NCI-H187 treated with DMSO at 0.1 percent for 48 hours (cell line): ENCODE data around the gene ZFP1.

Source experiments
- DNase-seq: peaks from one replicate; lab custom pipeline; 2025; lab: John Stamatoyannopoulos, UW

The ZFP1 gene

DNA sequence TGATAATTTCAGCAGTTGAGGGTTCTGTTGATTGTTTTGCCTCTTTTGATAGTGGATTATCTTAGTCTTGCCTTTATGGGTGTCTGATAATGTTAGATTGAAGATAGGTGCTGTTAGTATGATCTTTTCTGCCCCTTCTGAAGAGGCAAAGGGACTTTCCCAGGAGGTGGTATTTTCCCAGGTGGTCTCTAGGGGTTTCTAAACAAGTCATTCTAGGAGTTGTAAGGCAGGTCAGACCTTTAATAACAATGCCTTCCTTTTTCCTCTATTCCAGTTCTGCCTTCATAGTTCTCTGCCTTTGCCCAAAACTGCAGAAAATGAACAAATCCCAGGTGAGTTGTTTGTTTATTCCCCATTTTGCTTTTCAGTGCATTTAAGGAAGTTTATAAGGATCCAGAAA lies 4.3 kb downstream of the ZFP1 start:
- no peak for DNase-seq

DNA sequence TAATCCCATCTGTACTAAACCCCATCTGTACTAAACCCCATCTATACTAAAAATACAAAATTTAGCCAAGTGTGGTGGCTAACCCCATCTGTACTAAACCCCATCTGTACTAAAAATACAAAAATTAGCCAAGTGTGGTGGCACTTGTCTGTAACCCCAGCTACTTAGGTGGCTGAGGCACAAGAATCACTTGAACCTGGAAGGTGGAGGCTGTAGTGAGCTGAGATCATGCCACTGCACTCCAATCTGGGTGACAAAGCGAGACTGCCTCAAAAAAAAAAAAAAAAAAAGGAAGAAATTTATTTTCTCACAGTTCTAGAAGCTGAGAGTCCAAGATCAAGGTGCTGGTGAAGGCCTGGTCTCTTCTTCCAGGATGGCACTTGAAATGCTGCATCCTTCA lies 12.1 kb downstream of the ZFP1 start:
- no peak for DNase-seq

DNA sequence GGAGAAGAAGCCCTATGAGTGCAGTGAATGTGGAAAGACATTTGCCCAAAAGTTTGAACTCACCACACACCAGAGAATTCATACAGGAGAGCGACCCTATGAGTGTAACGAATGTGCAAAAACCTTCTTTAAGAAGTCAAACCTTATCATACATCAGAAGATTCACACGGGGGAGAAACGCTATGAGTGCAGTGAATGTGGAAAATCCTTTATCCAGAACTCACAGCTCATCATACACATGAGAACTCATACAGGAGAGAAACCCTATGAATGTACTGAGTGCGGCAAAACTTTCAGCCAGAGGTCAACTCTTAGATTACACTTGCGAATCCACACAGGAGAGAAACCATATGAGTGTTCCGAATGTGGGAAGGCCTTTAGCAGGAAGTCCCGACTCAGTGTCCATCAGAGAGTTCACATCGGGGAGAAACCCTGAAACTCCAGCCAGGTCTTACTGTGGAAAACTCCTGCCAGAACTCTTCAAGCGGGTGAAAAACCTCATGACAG lies 21.6 kb downstream of the ZFP1 start:
- DNase-seq, result no peak

DNA sequence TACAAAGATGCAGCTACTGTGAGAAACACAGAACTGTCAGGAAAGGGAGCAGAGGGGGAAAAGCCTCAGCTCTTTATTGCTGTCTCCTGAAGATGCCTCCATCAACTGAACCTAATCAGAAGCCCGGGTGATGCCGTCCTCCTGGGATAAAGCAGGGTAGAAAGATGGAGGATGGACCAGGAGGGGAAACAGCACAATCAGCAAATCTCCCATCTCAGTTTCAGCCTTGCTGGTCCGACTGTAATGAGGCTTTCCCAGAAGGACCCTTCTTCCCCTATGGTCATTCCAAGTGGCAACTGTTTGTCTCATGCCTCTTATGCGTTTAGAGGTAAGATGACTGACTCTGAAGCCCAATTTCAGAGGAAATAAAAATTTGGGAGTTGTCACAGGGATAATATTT lies 24.3 kb downstream of the ZFP1 start:
- no peak for DNase-seq

DNA sequence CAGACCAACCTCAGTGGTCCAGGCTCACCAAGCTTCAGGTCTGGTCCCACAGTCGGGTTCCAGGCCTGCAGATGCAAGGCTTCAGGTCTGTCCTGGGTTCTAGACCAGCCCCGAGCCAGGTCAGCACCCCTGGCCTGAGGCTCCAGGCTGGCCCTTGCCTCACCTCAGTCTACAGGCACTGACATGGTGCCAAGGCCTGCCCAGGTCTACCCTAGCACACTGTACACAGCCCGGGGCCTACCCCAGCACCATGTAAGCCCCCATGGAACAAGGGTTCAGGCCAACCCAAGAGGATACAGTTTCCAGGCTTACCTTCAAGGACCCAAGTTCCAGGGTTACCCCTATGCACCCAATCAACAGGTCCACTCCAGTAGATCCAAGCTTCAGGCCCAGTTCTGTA lies 26.8 kb downstream of the ZFP1 start:
- no peak for DNase-seq

DNA sequence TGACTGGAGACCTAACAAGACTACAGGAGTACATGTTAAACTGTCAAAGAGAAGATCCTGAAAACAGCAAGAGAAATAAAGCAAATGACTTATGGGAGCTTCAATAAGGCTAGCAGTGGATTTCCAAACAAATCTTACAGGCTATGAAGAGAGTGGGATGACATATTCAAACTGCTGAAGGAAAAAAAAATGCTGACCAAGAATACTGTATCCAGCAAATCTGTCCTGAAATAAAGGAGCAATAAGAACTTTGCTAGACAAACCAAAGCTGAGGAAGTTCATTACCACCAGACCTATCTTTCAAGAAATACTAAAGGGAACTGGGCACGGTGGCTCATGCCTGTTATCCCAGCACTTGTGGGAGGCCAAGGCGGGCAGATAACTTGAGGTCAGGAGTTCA lies 28.6 kb downstream of the ZFP1 start:
- no peak for DNase-seq

DNA sequence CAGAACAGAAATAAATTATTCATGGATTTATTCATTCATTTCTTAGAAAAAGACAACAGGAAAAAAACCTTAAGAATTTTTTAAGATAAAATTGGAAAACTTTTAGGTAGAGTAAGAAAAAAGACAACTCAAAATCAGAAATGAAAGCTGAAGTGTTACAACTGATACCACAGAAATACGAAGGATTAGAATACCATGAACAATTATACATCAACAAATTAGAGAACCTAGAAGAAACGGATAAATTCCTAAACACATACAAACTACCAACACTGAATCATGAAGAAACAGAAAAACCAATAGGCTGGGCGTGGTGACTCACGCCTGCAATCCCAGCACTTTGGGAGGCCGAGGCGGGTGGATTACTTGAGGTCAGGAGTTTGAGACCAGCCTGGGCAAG lies 30.9 kb downstream of the ZFP1 start:
- DNase-seq, result no peak

DNA sequence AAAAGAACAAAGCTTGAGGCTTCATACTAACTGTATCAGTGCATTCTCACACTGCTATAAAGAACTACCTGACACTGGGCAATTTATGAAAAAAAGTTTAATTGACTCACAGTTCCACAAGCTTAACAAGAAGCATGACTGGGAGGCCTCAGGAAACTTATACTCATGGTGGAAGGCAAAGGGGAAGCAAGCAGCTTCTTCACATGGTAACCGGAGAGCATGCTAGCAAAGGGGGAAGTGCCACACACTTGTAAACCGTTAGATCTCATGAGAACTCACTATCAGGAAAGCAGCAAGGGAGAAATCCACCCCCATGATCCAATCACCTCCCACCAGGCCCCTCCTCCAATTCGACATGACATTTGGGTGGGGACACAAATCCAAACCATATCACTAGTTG lies 33.3 kb downstream of the ZFP1 start:
- no peak for DNase-seq

DNA sequence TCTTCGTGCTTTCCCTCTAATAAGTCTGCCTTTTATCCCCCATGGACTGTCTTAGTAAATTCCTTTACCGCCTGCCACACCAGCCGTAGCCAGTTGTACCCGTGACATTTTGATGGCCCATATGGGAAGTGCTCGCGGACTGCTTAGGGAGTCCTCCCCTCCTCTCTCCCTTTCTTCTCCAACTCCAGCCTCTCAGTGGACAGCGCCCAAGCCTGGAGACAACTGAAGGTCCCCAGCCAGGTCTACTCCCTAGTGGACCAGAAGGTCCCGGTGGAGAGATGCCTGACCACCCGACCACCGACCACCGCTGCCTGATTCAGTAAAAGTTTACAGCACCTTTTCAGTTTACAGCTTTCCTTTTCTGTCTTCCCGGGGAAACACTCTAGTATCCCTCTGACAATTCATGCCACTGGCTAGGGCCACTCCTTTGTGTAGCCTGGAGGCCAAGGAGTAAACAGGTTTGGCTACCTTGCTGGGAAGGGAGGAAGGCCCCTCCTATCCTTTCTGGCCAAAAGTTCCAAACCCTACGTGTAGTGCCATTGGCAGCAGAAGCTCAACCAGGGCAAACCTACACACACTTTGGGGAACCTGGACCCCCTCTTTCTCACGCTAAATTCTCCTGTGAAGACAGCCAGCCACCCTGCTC lies 40.6 kb downstream of the ZFP1 start:
- DNase-seq, result no peak

DNA sequence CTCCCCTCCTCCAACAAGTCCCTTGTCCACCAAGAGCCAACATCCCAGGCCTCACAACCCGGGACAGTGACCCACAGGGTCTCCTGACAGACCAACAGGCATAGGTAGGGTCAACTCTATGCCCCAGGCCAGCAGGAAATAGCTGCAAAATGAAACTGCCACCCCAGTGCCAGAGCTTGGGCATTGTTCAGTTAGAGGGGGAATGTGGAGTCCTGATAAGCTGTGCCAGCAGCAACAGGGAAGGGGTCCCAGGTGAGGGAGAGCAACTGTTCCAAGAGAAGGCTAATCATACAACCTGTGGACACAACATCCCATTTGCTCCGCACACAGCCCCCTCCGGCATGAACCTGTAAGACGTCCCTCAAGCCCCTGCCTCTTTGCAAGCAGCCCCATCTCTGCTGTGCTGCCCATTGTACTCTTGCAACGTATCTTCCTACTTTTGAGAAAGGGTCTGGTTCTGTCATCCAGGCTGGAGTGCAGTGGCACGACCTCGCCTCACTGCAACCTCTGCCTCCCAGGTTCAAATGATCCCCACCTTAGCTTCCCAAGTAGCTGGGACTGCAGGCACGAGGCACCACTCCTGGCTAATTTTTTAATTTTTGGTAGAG lies 41.4 kb downstream of the ZFP1 start:
- DNase-seq, result no peak

DNA sequence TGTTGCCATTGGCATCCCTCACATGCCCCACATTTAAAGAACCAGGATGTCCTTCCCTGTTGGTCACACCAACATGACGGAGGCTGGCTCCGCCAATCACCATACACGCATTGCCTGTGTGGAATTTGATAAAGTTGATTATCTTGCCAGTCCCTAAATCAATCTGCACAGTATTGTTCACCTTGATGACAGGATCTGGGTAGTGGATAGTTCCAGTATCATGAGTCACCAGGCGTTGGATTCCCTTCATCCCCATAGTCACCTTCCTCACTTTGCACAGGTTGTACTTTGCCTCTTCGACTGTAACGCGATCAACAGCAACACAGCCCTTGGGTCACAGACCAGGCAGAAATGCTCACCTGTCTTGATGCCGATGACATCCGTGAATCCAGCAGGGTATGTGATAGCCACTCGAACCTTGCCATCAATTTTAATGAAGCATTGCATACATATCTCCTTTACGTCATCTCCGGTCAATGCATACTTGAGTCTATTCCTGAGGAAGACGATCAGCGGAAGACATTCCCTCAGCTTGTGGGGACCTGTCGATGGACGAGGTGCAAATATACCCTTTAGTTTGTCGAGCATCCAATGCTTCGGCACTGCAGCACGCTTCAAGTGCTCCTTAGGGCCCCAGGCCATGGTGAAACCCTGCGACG lies 44.4 kb downstream of the ZFP1 start:
- DNase-seq, result no peak

DNA sequence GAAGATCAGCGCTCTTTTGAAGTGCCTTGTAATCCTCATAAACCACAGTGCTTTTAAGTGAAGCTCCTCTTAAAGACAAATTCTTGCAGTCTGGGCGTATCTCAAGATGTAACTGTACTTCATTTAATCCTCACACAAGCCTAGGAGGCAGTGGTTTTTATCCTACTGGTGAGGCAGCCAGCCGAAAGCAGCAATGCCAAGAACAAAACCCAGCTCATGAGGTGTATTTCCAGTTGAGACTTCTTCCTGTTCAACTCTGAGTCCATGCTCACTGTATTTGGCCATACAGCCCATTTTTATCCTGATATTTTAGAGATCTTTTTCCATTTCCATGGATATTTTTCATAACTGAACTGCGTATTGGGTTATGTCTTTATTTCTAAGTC lies 44.9 kb downstream of the ZFP1 start:
- DNase-seq, result no peak

DNA sequence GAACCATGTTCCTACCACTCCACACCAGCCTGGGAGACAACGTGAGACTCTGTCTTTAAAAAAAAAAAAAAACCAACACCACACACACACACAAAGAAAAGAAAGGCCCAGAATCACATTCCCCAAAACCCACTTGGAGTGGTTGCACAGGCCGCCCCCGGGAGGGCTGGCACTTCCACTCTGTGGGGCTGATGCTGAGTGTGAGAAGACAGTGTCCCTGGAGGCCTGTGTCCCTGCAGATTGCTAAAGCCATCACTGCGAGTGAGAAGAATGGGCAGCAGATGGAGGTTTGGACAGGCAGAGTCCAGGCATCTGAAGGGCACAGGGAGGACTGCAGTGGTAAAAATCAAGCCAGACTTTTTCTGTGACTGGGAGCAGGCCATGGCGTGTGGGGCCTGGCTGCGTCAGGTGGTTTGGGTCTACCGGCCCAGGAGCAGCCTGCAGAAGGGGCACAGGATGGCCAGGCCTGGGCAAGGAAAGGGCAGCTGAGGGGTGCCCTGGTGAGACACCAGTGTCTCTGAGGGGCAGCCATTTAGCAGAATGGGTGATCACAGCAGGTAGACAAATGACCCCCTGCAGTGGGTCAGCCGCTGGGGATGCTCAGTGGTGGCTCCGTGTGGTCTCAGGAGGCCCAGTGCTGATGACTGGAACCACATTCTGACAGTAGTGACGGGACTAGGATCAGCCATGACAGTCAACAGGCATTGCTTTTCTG lies 45.6 kb downstream of the ZFP1 start:
- DNase-seq, result no peak

DNA sequence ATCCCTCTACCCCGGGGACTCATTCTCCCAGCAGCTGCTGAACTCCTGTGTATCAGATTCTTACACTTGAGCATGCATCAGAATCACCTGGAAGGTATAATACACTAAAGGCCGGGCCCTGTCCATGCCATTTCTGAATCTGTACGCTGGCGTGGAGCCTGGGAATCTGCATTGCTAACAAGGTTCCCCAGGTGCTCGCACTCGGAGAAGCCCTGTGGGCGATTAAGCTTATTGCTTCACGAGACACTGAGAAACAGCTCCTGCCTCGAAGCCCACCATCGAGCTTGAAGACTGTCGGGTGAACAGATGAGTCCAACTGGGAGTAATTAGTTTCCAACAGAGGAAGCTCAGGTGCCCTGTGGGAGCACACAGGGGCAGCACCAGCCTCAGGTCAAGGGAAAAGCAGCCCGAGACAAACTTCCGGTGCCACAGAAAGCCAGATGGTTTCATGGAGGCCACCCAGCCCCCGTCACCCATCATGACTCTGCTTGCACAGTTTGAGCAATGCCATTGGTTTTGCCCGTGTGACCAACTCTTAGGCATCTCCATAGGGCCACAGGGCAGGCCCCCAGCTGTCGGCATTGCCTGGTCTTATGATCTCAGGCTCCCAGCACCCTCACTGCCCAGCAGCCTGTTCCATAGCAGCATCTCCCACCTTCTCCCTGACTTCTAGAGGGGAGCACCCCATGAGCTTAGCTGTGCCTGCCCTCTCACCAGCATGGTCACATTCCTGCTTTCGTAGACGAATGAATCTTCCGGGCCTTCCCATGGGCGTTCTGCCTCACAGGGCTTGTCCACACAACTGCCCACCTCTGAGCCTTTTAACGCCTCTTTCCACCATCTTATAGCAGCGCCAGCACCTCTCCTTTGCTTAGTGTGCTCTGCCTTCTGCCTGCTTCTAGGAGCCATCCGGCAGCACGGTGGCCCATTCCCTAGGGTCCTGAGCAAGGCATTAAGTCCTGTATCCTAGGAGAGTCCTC lies 47.8 kb downstream of the ZFP1 start:
- no peak for DNase-seq

DNA sequence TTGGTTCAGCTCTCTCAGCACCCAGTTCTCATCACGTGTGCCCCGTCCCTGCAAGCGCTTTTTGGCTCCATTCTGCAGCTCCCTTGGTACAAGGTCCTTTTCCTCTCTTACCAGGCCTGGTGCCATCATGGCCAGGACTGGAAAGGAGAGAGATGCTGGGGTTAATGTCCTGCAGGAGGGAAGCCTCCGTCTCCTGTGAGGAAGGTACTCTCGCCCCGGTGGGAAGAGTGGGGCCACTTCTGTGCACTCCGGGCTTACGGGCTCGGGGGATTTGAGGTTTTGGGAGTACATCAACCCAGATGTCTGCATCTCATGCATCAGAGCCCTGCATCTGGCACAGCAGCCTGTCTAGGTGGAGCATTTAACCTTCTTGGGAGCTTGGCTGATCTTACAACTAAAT lies 48.5 kb downstream of the ZFP1 start:
- DNase-seq, result no peak

DNA sequence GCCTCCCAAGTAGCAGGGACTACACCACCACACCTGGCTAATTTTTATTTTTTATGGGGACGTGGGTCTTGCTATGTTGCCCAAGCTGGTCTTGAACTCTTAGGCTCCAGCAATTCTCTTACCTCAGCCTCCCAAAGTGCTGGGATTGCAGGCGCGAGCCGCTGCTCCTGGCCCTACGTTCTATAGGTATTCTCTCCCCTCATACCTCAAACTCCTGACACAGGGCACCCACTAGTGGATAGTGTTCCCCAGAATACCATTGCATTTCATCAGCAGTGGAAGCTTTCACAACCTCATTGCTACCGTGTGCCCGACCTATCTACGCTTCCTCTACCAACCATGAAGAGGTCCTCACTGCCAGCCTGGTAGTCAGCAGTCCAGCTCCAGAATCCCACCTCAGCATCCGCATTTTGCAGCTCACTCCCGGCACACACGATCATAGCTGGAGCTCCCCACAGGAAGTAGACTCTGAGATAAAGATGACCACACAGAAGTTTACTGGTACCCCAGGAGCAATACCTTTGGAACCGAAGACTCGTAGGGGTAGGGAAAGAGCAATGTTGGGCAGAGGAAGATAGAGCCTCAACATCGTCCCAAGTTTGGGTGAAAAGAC lies 49.3 kb downstream of the ZFP1 start:
- DNase-seq, result no peak

DNA sequence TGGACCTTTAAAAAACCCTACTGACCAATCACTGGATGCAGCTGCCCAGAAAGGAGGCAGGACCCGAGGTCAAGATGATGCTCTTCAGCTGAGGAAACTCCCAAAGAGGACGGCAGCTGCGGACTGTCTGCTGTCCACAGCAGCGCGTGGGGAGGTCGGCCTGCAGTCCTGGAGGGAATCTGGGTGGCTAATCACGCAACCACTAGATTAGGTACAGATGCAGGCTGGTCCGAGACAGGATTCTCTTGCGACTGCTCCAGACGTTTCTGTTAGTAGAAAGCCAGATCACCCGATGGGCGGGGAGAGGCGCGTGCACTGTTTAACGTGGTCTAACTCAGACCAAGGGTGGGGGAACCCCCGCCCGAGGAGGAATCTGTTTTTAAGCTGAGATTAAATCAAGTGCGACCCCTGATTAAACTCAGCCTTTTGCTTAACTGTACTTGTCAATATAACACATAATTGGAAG lies 49.8 kb downstream of the ZFP1 start:
- DNase-seq, result no peak

DNA sequence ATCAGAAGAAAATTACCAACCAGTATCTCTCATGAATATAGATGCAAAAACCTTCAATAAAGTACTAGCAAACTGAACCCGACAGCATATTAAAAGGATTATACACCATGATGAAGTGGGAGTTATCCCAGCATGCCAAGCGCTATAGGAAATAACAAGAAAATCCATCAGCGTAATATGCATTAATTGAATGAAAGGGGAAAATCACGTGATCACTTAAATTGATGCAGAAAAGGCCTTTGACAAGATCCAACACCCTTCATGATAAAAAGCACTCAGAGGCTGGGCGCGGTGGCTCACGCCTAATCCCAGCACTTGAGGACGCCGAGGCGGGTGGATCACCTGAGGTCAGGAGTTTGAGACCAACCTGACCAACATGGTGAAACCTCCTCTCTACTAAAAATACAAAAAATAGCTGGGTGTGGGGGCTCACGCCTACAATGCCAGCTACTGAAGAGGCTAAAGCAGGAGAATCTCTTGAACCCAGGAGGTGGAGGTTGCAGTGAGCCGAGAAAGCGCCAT lies 53.8 kb downstream of the ZFP1 start:
- DNase-seq, result no peak

DNA sequence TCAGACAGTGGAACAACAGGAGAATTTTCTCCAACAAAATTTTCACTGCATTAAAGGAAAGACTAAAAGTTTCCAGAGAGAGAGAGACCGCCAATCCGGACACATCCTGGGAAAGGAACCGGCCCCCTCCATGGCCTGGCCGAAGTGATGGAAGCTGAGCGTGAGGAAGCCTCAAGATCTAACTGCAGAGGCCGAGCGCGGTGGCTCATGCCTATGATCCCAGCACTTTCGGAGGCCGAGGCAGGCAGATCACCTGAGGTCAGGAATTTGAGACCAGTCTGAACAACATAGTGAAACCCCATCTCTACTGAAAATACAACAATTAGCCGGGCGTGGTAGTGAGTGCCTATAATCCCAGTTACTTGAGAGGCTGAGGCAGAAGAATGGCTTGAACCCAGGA lies 54.8 kb downstream of the ZFP1 start:
- no peak for DNase-seq

DNA sequence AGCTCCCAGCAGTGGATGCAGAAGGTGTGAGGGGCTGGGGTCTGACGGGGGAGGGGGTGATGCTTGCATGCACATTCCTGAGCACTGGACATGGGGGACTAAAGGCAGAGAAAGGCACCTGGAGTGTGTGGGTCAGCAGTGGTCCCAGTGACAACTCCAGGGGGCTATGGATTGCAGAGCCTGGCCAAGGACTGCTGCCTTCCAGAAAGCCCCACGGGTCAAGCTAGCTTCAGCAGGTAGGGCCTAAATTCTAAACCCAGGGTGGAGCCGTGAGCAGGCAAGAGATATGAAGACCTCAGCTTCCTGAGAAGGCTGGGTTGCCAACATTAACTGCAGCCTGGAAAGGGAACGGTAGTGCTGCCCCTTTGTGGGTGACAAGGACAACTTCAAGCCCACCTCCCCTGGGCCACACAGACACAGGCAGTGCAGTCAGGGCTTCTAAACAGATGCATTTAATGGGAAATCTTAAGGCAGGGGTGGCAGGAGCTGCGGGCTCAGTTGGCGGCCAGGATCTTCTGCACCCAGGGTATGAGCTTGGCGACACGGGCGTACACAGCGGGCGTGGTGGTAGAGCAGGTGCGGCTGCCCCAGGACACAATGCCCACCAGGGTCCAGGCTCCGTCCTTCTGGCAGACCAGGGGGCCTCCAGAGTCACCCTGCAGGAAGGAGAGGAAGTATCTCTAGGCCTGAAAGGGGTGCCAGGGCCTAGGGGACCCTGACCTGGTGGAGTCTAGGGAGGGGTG lies 55.5 kb downstream of the ZFP1 start:
- no peak for DNase-seq
